M059J (cell line): ENCODE results near the gene GUK1. TPM values are rescaled to one million over a fixed set of nuclear protein-coding genes. Genes with fewer than 3 reads are reported as not detected.
A peak's percentile ranks its signal among the peaks of the same experiment; 100 is the strongest.

Experiments
- DNase-seq: peaks from one replicate; pipeline ENCODE4 v3.0.0-alpha.2; 2012; ENCODE audit warnings: low read depth
- total RNA-seq: library from RNA; depleted of rRNA; stranded (reverse); fragments of >200 nt; shearing (Covaris generic); gene quantifications from 2 replicates; pipeline ENCODE4 v1.2.3, GENCODE V29; 2014; rRNA removed

GUK1 gene, protein sequence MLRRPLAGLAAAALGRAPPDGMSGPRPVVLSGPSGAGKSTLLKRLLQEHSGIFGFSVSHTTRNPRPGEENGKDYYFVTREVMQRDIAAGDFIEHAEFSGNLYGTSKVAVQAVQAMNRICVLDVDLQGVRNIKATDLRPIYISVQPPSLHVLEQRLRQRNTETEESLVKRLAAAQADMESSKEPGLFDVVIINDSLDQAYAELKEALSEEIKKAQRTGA
- 227 and 347 TPM in 2 replicates for total RNA-seq

- DNase-seq, result peak; percentile 99
These were observed at the start of gene GUK1 for GRCh38 chr1:228139931-228140723. Gene GUK1 (plus strand): TSS chr1:228140279. CDS start chr1:228140303, 24 bp downstream.

GRCh38 chr1:228090613-228091081, 49.4 kb upstream of the GUK1 start:
- DNase-seq, result no peak

- no peak for DNase-seq
These were observed 49.0 kb upstream of the GUK1 start for GRCh38 chr1:228091084-228091483.

DNA sequence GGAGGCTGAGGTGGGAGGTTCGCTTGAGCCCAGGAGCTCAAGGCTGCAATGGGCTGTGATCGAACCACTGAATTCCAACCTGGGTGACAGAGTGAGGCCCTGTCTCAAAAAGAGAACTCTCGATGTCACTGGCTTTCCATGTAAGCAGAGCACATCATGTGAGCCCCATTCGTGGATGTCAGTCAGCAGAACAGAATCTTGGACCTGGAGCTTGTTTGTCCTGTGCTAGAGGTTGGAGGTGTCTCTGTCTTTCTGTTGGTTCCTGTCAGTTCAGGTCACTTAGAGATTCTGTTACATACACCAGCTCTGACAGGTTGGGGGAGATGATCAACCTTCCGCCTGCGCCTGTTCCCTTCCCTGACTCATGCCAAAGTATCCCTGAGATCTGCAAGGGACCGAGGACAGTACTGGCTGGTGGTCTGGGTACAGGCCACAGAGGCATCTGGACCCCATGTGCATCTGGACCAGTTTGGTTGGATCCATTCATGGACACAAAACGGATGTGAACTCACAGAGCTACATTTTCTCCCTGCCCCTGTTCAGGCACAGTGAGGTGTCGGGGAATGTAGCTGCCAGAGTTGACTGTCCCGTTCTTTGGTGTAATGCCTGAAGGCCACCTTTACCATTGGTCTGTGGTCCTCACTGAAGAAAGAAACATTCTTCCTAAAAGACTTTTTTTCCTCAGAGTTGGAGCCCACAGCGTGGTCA, 47.6 kb upstream of the GUK1 start:
- DNase-seq, result no peak

GRCh38 chr1:228093050-228093906, 46.8 kb upstream of the GUK1 start:
- no peak for DNase-seq

DNA sequence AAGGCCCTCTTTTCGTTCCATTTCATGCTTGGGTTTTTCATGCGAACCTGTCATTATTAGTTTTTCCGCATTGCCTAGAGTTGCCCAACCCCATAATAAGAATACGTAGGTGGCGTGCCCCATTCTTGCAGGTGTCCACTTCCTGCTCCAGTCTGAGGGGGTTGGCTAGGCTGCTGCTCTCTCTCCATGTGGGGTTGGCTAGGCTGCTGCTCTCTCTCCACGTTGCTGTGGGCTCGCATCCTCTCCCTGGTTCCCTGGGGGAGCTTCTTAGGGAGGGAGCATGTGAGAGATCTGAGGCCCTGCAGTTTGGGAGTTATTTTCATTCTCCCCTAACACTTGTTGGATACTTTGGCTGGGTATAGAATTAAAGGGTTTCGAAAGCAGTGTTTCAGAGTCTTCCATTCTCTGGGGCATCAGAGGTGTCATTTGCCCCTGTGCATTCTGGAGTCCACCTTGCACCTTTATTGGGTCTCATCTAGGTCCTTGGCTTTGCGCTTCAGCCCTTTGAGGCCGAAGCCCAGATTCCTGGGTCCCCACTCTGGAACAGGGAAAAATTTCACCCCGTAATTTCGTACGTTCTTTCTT, 45.6 kb upstream of the GUK1 start:
- no peak for DNase-seq

- DNase-seq, result no peak
These were observed 44.9 kb upstream of the GUK1 start for GRCh38 chr1:228095161-228095560.

DNA sequence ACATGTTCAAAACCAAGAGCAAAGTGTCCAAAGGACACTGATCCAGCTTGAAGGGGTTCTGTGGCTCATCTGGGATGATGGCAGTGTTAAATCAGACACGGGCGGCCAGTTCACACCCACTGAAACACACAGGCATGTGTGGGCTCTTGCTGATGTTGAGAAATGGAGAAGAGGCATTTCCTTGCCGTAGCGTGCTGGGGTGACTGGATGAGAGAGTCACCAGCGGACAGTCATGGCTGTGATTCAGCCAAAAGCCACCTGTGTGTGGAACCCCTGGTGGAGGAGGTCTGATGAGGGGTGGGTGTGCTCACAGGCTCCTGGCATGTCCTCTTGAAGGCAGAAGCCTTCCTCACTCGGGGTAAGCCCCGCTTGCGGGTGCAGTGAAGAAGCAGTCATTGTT, 44.1 kb upstream of the GUK1 start:
- no peak for DNase-seq

DNA sequence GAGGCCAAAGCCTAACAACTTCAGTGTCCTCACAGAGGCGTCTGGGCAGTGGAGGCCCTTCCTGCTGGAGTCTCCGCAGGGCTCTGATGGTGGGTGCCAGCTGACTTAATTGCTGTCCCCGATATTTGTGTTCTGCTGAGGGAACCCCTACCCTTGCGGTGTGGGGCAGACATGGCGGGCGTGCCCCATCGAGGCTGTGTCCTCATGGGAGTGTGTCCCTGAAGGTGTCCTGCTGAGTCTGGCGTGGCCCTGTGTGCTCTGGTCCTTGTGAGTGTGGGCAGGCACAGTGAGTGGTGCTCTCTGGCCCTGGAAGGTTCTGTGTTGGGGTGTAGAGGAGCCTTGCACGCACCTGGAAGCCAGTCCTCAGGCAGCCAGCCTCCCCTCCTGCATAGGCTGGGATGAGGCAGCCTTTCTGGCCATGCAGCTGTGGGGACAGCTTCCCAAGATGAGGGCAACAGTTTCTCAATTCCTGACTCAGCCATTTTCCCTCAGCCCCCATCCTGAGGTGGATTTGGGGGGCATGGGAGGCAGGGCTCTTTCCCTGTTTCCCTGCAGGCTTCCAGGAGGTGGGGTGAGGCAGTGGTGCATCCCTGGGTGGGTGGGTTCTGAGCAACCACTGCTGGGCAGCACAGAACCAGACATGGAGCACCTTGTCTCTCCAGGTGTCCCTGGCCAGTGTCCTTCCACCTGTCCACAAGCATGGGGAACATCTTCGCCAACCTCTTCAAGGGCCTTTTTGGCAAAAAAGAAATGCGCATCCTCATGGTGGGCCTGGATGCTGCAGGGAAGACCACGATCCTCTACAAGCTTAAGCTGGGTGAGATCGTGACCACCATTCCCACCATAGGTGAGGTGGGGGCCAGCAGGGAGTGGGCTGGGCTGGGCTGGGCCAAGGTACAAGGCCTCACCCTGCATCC, 43.4 kb upstream of the GUK1 start:
- no peak for DNase-seq

DNA sequence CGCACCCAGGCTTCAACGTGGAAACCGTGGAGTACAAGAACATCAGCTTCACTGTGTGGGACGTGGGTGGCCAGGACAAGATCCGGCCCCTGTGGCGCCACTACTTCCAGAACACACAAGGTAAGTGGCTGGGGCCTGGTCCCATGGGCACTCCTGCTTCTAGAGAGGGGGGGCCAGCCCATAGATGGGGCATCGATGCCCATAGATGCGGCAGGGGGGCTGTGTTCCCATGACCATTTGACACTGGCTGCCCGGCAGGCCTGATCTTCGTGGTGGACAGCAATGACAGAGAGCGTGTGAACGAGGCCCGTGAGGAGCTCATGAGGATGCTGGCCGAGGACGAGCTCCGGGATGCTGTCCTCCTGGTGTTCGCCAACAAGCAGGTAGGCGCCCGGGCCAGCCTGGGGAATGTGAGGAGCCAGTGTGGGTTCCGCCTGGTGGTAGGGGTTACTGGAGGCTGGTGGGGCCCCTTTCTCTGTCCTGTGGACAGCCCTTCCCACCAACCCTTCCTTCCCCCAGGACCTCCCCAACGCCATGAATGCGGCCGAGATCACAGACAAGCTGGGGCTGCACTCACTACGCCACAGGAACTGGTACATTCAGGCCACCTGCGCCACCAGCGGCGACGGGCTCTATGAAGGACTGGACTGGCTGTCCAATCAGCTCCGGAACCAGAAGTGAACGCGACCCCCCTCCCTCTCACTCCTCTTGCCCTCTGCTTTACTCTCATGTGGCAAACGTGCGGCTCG, 42.6 kb upstream of the GUK1 start:
- DNase-seq, result no peak

DNA sequence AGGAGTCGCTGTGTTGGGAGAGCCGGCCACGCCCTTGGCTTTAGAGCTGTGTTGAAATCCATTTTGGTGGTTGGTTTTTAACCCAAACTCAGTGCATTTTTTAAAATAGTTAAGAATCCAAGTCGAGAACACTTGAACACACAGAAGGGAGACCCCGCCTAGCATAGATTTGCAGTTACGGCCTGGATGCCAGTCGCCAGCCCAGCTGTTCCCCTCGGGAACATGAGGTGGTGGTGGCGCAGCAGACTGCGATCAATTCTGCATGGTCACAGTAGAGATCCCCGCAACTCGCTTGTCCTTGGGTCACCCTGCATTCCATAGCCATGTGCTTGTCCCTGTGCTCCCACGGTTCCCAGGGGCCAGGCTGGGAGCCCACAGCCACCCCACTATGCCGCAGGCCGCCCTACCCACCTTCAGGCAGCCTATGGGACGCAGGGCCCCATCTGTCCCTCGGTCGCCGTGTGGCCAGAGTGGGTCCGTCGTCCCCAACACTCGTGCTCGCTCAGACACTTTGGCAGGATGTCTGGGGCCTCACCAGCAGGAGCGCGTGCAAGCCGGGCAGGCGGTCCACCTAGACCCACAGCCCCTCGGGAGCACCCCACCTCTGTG, 41.7 kb upstream of the GUK1 start:
- DNase-seq, result no peak

DNA sequence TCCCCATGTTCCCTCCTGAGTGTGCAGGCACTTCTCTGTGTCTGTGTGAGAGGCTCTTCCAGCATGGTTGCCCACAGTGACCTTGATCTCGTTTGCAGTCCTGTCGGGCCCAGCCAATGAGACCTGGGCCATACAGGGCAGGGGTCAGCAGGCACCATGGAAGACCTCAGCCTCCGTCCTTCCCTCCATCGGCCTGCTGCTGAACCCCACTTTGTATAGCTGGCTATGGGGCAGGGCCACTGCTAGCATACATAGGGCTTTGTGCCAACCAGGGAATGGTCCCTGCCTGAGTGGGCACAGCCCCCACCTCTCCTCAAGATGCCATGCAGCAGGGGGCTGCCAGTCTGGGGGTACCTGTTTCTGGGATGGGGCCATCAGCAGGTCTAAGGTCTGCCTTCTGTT, 40.7 kb upstream of the GUK1 start:
- DNase-seq, result no peak

GRCh38 chr1:228100822-228101613, 39.1 kb upstream of the GUK1 start:
- peak; percentile 44 for DNase-seq

DNA sequence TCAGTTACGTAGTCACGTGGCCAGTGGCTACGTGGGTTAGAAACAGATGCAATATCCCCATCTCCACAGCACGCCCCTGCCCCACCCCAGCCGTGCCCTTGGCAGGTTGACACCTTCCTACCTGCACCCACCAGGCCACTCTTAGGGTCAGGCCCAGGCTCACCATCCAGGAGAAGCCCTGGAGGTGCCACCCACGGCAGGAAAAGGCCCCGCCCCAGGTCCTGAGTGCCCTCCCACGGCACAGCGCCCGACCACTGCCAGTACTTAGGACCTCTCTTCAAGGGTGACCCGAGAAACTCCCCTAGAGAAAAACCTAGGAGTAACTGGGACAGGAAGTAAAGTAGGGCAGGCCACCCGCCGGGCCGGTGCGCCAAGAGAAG, 38.5 kb upstream of the GUK1 start:
- no peak for DNase-seq

GRCh38 chr1:228101994-228102790, 37.9 kb upstream of the GUK1 start:
- DNase-seq, result peak; percentile 47

DNA sequence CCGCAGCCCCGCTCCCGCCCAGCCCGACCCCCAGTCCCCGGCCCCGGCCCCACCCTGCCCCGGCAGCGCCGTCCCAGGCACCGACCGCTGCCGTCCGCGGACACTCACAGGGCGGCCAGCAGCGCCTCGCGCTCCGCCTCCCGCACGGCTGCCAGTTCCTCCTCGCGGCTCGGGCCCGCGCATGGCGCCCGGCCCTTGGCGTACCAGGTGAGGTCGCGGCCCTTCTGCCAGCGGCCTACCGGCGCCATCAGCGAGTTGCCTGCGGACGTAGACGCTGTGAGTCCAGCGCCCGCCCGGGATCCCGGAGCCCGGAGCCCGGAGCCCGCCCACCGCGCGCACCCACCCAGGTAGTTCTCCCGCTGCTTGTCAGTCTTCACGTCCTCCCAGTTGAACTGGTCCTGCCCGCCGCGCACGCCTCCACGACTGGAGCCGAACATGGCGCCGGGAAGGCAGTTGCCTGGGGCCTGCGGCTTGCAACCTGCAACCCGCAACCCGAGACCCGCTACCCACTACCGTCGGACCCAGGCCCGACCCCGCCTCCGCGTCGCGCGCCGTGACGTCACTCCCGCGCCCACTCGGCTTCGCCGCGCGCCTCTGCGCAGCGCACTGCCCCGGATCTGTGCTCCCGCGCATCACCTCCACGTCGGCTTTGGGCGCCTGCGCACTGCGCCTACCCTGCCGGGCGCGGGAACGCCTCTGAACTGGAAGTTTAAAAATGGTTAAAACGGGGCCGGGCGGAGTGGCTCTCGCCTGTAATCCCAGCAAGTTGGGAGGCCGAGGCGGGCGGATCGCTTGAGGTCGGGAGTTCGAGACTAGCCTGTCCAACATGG, 37.1 kb upstream of the GUK1 start, which contains the start of gene C1orf35:
TSS of gene C1orf35 (minus strand) at position 535 of the 830 bp plus-strand sequence. CDS start at position 437, 98 bp downstream.
- peak; percentile 91 for DNase-seq
